Psoas muscle (tissue), 8 donors: ENCODE data around the gene PLBD2. TPM values are rescaled to one million over a fixed set of nuclear protein-coding genes. Genes with fewer than 3 reads are reported as not detected.

ENCODE experiments used
- ATAC-seq, 4 donors: fragments of 200-7000 bp; cut with Tn5 transposase; one replicate each; pipeline ENCODE4 v1.9.1; 2020; ENCODE audit warnings: moderate library complexity in 3 of 4, mild to moderate bottlenecking in 2 of 4
- DNase-seq, 2 donors: peaks; one replicate each; pipeline ENCODE4 v3.0.0-alpha.2; 2020
- H3K27ac ChIP-seq: fragments of 200-600 bp; one replicate; pipeline ENCODE4 v1.8.0; 2022
- H3K27me3 ChIP-seq, 3 donors: fragments of 200-600 bp in 1 of 3; one replicate each; pipeline versions ENCODE4 v1.6.1 to v1.8.0; 2013 to 2022; ENCODE audit warnings: low read length in 2 of 3, mild to moderate bottlenecking in 2 of 3, moderate library complexity in 1 of 3; ENCODE audit not compliant: insufficient read depth in 3 of 3
- H3K36me3 ChIP-seq, 2 donors: fragments of 200-600 bp in 1 of 2; one replicate each; pipeline versions ENCODE4 v1.6.1 to v1.8.0; 2013 to 2022; ENCODE audit warnings: low read depth in 1 of 2, mild to moderate bottlenecking in 1 of 2, moderate library complexity in 1 of 2; ENCODE audit not compliant: insufficient read depth in 1 of 2
- H3K4me1 ChIP-seq: fragments of 200-600 bp; one replicate; pipeline ENCODE4 v1.8.0; 2022
- H3K4me3 ChIP-seq: fragments of 200-600 bp; one replicate; pipeline ENCODE4 v1.8.0; 2022; ENCODE audit warnings: mild to moderate bottlenecking
- H3K9me3 ChIP-seq: fragments of 200-600 bp; one replicate; pipeline ENCODE4 v1.8.0; 2022
- CTCF ChIP-seq: fragments of 200-600 bp; IDR thresholded peaks from one replicate; pipeline ENCODE4 v1.8.0; 2022; ENCODE audit warnings: antibody characterized with exemption
- WGBS, 3 donors: extraction: QIAGEN DNeasy Blood & Tissue Kit; methylation state at CpG; one replicate each; pipeline versions ENCODE4 v1.1.6 to v1.1.7; 2013; 5-methylcytosine and 5-hydroxymethylcytosine counted together
- intact Hi-C, 2 donors: fragments of 100-400 bp; cut with DNase I; formaldehyde crosslinking; loops; one replicate each; pipeline versions ENCODE4 v1.11.0 to v1.14.2; 2022
- polyA plus RNA-seq, 3 donors: library from polyadenylated mRNA; stranded (reverse); fragments of 200-250 nt; gene quantifications; one replicate each; pipeline ENCODE4 v1.2.3, GENCODE V29; 2013
- total RNA-seq, 4 donors: library from RNA; stranded (reverse); fragmentation: NEBNext Ultra II Directional in 2 of 4; extraction: Animal tissue kit (Norgen Biotek cat#: 25700) in 2 of 4; gene quantifications; one replicate each; pipeline versions ENCODE4 v1.2.1 to v1.2.4, GENCODE V29; 2021 to 2023
- donor health status: healthy with polysubstance abuse.
- donor health status: DM: no; HTN: no; CAD: no; lungs with moderate emphysema.
- donor health status: Bipolar disorder and iron deficiency.
- donor health status: healthy.
- donor health status: DM: yes; HTN: yes; CAD: no.
- donor health status: DM: no; HTN: no; CAD: no.
- donor health status: DM: no; HTN: no; CAD: no.
- donor health status: DM: yes; HTN: yes; CAD: no.

Gene PLBD2
- total and polyA plus RNA-seq, 7 donors: 5.2 to 21.4 (median 15.7) TPM

GRCh38 chr12:113438523-113439300 lies 80.3 kb downstream of the PLBD2 start:
- Histone ChIP-seq H3K4me1 (no peaks in the 10 kb centered on the region), H3K27ac (no peak overlapping the region), H3K4me3 (no peak overlapping the region), H3K36me3 (no peaks in the 10 kb centered on the region), H3K9me3 (no peaks in the 10 kb centered on the region), H3K27me3 (peaks cover 0 to 19% (median 2%) of the 10 kb centered on the region in 3 donors)
- 81 to 87% (median 83%) methylated on average over 4 of the region's 4 CpGs for WGBS, 3 donors
- intact Hi-C loops: no loop called here
- no peak for TF ChIP-seq CTCF
- no peak for DNase-seq
- no peak for ATAC-seq

- DNase-seq (no peak), ATAC-seq (no peak)
- no peaks in the 10 kb centered on the region for H3K36me3 ChIP-seq
- no peaks in the 10 kb centered on the region for H3K4me1 ChIP-seq
- 37 to 44% (median 43%) methylated on average over 4 of the region's 4 CpGs for WGBS, 3 donors
- H3K27me3 ChIP-seq: peaks cover 0 to 19% (median 2%) of the 10 kb centered on the region in 3 donors
- intact Hi-C loops: no loop called here
- TF ChIP-seq CTCF: no peak
- no peaks in the 10 kb centered on the region for H3K9me3 ChIP-seq
- no peak overlapping the region for H3K27ac ChIP-seq
- H3K4me3 ChIP-seq: no peak overlapping the region
Measured at GRCh38 chr12:113439301-113439597, 80.9 kb downstream of the PLBD2 start.

- TF ChIP-seq CTCF: peak; percentile 44
- ATAC-seq (no peak), DNase-seq (no peak)
- Histone ChIP-seq H3K4me3 (no peak overlapping the region), H3K27ac (no peak overlapping the region), H3K27me3 (peaks cover 0 to 20% (median 2%) of the 10 kb centered on the region in 3 donors), H3K36me3 (no peaks in the 10 kb centered on the region), H3K9me3 (no peaks in the 10 kb centered on the region), H3K4me1 (no peaks in the 10 kb centered on the region)
- WGBS, 3 donors: 21 to 34% (median 23%) methylated on average over 8 of the region's 8 CpGs
- intact Hi-C loops: no loop called here
Measured at GRCh38 chr12:113439606-113440030, 81.2 kb downstream of the PLBD2 start.

- intact Hi-C loops: no loop called here
- ATAC-seq (no peak), DNase-seq (no peak)
- Histone ChIP-seq H3K27ac (no peak overlapping the region), H3K9me3 (no peaks in the 10 kb centered on the region), H3K27me3 (peaks cover 0 to 27% (median 4%) of the 10 kb centered on the region in 3 donors), H3K4me3 (no peak overlapping the region), H3K36me3 (no peaks in the 10 kb centered on the region), H3K4me1 (no peaks in the 10 kb centered on the region)
- WGBS, 3 donors: 65 to 71% (median 67%) methylated on average over 7 of the region's 7 CpGs
- TF ChIP-seq CTCF: no peak
Measured at GRCh38 chr12:113440336-113440735, 81.9 kb downstream of the PLBD2 start.

Other genes starting within 250 kb of the PLBD2 start
- gene RASAL1, start 222.8 kb upstream of the PLBD2 start, total RNA-seq: under 1 TPM in 1 of 4 donors, not detected in 3; 0.89 TPM
- gene RASAL1, start 222.8 kb upstream of the PLBD2 start, polyA plus RNA-seq: not detected
- gene CFAP73, start 208.9 kb upstream of the PLBD2 start, total RNA-seq: not detected
- under 1 TPM; 0.17 to 0.35 (median 0.30) TPM for gene CFAP73, start 208.9 kb upstream of the PLBD2 start, polyA plus RNA-seq
- gene DDX54, start 173.1 kb upstream of the PLBD2 start, total RNA-seq: 10 to 100 TPM; 61.9 to 93.5 (median 81.5) TPM
- 10 to 100 TPM; 53.6 to 88.7 (median 53.7) TPM for gene DDX54, start 173.1 kb upstream of the PLBD2 start, polyA plus RNA-seq
- gene RITA1, start 172.9 kb upstream of the PLBD2 start, total RNA-seq: 10 to 100 TPM; 13.0 to 19.4 (median 14.7) TPM
- gene RITA1, start 172.9 kb upstream of the PLBD2 start, polyA plus RNA-seq: 10 to 100 TPM; 13.7 to 28.5 (median 15.5) TPM
- gene TPCN1, start 137.1 kb upstream of the PLBD2 start, total RNA-seq: 10 to 100 TPM; 24.9 to 36.2 (median 27.0) TPM
- 10 to 100 TPM in 2 of 3 donors, 1 to 10 TPM in 1; 7.6 to 33.7 (median 18.2) TPM for gene TPCN1, start 137.1 kb upstream of the PLBD2 start, polyA plus RNA-seq
- gene SLC8B1, start 23.5 kb upstream of the PLBD2 start, total RNA-seq: 10 to 100 TPM in 1 of 4 donors, 1 to 10 TPM in 3; 7.6 to 10.3 (median 9.5) TPM
- 1 to 10 TPM; 5.7 to 9.6 (median 5.7) TPM for gene SLC8B1, start 23.5 kb upstream of the PLBD2 start, polyA plus RNA-seq
- under 1 TPM in 2 of 4 donors, not detected in 2; 0.63 to 0.91 TPM for gene SDS, start 45.3 kb downstream of the PLBD2 start, total RNA-seq
- gene SDS, start 45.3 kb downstream of the PLBD2 start, polyA plus RNA-seq: under 1 TPM in 2 of 3 donors, not detected in 1; 0.05 to 0.13 TPM
- gene SDSL, start 63.8 kb downstream of the PLBD2 start, total RNA-seq: 1 to 10 TPM in 2 of 4 donors, under 1 TPM in 2; 0.89 to 6.0 (median 2.2) TPM
- gene SDSL, start 63.8 kb downstream of the PLBD2 start, polyA plus RNA-seq: 1 to 10 TPM in 1 of 3 donors, under 1 TPM in 2; 0.48 to 2.1 (median 0.53) TPM
- not detected for gene LHX5, start 113.3 kb downstream of the PLBD2 start, total RNA-seq
- gene LHX5, start 113.3 kb downstream of the PLBD2 start, polyA plus RNA-seq: not detected